Pancreas (tissue), 10 donors: ENCODE measurements around the gene ZNF280A. TPM values are rescaled to one million over a fixed set of nuclear protein-coding genes. Genes with fewer than 3 reads are reported as not detected.

Experiments used
- ATAC-seq, 4 donors: fragments of 200-7000 bp; cut with Tn5 transposase; one replicate each; pipeline versions ENCODE4 v1.8.0 to v1.9.1; 2020; ENCODE audit warnings: mild to moderate bottlenecking in 4 of 4, moderate library complexity in 4 of 4
- DNase-seq, 6 donors: peaks; one replicate each; pipeline ENCODE4 v3.0.0-alpha.2; 2020
- FAIRE-seq: peaks from 2 replicates; lab custom pipeline; 2012; peaks lifted over from hg19 to GRCh38; lab: Jason Lieb, UNC
- H3K27ac ChIP-seq, 4 donors: fragments of 200-600 bp; sonication (generic); 1 replicate in 3 of 4; 2 replicates in 1 of 4; pipeline versions ENCODE4 v1.5.0 to v1.8.0; 2020
- H3K27me3 ChIP-seq, 4 donors: fragments of 200-600 bp; one replicate each; pipeline ENCODE4 v1.8.0; 2021
- H3K36me3 ChIP-seq, 3 donors: fragments of 200-600 bp; sonication (generic) in 1 of 3; one replicate each; pipeline versions ENCODE4 v1.5.0 to v1.8.0; 2020 to 2021
- H3K4me1 ChIP-seq, 3 donors: fragments of 200-600 bp; one replicate each; pipeline ENCODE4 v1.8.0; 2021
- H3K4me3 ChIP-seq, 4 donors: fragments of 200-600 bp; sonication (generic) in 2 of 4; one replicate each; pipeline versions ENCODE4 v1.5.0 to v1.8.0; 2020 to 2021
- H3K9me3 ChIP-seq, 4 donors: fragments of 200-600 bp; one replicate each; pipeline ENCODE4 v1.8.0; 2021
- CTCF ChIP-seq, 4 donors: fragments of 200-600 bp; sonication (generic) in 3 of 4; IDR thresholded peaks; one replicate each; pipeline versions ENCODE4 v1.5.0 to v1.8.0; 2021; ENCODE audit warnings: antibody characterized with exemption in 4 of 4
- WGBS, 2 donors: extraction: QIAGEN DNeasy Blood & Tissue Kit; methylation state at CpG; one replicate each; pipeline ENCODE4 v1.1.7; 2013; 5-methylcytosine and 5-hydroxymethylcytosine counted together
- intact Hi-C, 3 donors: fragments of 100-400 bp; cut with DNase I; formaldehyde crosslinking; loops; one replicate each; pipeline versions ENCODE4 v1.11.1 to v1.14.2; 2022
- polyA plus RNA-seq, 2 donors: library from polyadenylated mRNA; stranded (reverse); fragments of 200-250 nt; gene quantifications; one replicate each; pipeline ENCODE4 v1.2.3, GENCODE V29; 2013
- total RNA-seq, 6 donors: library from RNA; stranded (reverse); fragmentation: NEBNext Ultra II Directional in 4 of 6; extraction: Animal tissue kit (Norgen Biotek cat#: 25700) in 4 of 6; gene quantifications; one replicate each; pipeline versions ENCODE4 v1.2.1 to v1.2.4, GENCODE V29; 2021 to 2023
- donor health status: healthy with polysubstance abuse.
- donor health status: DM: no; HTN: no; CAD: no; lungs with moderate emphysema.
- donor health status: DM: no; HTN: no; CAD: no.
- donor health status: control.
- donor health status: control.
- donor health status: Bipolar disorder and iron deficiency.
- donor health status: DM: yes; HTN: yes; CAD: no.
- donor health status: DM: no; HTN: no; CAD: no.
- donor health status: DM: no; HTN: no; CAD: no.
- donor health status: DM: yes; HTN: yes; CAD: no.

Gene ZNF280A
- total and polyA plus RNA-seq, 8 donors = not detected

GRCh38 chr22:22523494-22523893 is 3.4 kb upstream of the ZNF280A start:
- Histone ChIP-seq H3K4me3 (no peak overlapping the region), H3K27ac (no peak overlapping the region), H3K36me3 (no peaks in the 10 kb centered on the region), H3K27me3 (no peaks in the 10 kb centered on the region), H3K9me3 (no peaks in the 10 kb centered on the region), H3K4me1 (no peaks in the 10 kb centered on the region)
- no peak for TF ChIP-seq CTCF (IDR thresholded peaks at IDR 0.05)
- FAIRE-seq (no peak), ATAC-seq (no peak), DNase-seq (no peak)
- whole genome bisulfite sequencing, 2 donors = 74 to 78% methylated on average over 6 of the region's 6 CpGs
- intact Hi-C loops = no loop called here

DNA sequence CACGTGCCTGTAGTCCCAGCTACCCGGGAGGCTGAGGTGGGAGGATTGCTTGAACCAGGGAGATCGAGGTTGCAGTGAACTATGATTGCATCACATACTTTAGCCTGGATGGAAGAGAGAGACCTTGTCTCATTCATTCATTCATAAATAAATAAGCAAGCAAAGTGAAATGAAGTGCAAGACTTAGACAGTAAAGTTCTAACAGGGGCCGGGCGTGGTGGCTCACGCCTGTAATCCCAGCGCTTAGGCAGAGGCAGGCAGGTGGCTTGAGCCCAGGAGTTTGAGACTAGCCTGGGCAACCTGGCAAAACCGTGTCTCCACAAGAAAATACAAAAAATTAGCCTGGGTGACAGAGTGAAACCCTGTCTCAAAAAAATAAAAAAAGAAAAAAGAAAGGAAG is 1.6 kb upstream of the ZNF280A start:
- H3K27me3 ChIP-seq = no peaks in the 10 kb centered on the region
- intact Hi-C loops = no loop called here
- 75 to 83% methylated on average over 8 of the region's 8 CpGs for WGBS, 2 donors
- FAIRE-seq (no peak), ATAC-seq (no peak), DNase-seq (no peak)
- no peaks in the 10 kb centered on the region for H3K4me1 ChIP-seq
- no peaks in the 10 kb centered on the region for H3K36me3 ChIP-seq
- H3K4me3 ChIP-seq = no peak overlapping the region
- no peak for TF ChIP-seq CTCF (IDR thresholded peaks at IDR 0.05)
- H3K27ac ChIP-seq = no peak overlapping the region
- H3K9me3 ChIP-seq = no peaks in the 10 kb centered on the region

DNA sequence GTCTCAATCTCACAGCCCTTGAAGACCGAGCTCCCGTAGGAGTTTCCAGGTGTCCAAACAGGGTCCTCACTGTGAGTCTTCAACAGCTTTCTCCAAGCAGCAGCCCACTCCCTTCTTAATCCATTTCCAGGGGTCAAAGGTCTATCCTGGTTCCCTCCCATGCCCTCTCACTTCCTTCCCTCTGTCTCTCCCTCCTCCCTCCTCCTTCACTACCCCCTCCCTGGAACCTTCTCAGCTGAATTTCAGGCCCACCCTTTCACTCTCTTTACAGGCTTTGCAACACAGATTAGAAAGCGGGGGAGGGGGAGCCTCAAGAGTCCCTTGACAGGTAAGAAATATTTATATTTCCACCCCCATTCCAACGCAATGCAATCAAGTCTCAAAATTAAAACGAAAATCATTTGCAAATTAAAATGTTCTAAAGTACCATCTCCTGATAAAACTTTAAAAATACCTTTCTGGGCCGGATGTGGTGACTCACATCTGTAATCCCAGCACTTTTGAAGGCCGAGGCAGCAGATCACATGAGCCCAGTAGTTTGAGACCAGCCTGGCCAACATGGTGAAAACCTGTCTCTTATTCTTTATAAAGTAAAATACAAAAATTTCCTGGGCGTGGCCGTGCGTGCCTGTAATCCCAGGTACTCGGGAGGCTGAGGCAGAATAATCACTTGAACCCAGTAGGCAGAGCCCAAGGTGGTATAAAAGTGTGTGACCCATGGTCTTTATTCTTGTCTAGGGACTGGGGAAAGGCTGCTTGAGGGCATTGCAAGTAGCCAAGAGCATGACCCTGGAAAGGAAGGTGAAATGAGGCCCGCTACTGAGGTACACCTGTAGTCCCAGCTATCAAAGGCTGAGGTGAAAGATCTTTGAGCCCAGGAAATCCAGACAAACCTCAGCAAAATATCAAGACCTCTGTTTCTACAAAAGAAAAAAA is 865 bp upstream of the ZNF280A start:
- H3K36me3 ChIP-seq = no peaks in the 10 kb centered on the region
- no peak for ATAC-seq
- FAIRE-seq = no peak
- no peak overlapping the region for H3K4me3 ChIP-seq
- H3K9me3 ChIP-seq = no peaks in the 10 kb centered on the region
- H3K27ac ChIP-seq = no peak overlapping the region
- intact Hi-C loops = no loop called here
- no peak for TF ChIP-seq CTCF (IDR thresholded peaks at IDR 0.05)
- WGBS, 2 donors = 72 to 79% methylated on average over 12 of the region's 12 CpGs
- no peak for DNase-seq
- H3K4me1 ChIP-seq = no peaks in the 10 kb centered on the region
- H3K27me3 ChIP-seq = no peaks in the 10 kb centered on the region

DNA sequence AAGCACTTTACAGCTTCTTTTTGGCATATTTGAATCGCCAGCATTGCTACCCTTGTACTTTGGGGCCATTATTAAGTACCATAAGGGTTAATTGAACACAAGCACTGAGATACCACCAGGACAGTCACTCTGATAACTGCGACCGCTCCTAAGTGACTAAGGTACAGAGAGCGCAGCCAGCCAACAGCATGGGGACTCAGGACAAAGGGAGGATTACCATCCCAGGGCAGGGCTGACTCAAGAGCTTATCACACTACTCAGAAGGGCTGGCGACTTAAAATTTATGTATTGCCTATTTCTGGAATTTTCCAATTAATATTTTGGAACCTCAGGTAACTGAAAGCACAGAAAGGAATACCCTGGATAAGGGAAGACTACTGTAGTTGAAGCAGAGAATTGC is 479 bp downstream of the ZNF280A start:
- no peak for TF ChIP-seq CTCF (IDR thresholded peaks at IDR 0.05)
- intact Hi-C loops = no loop called here
- Histone ChIP-seq H3K4me3 (no peak overlapping the region), H3K27me3 (no peaks in the 10 kb centered on the region), H3K36me3 (no peaks in the 10 kb centered on the region), H3K9me3 (no peaks in the 10 kb centered on the region), H3K27ac (no peak overlapping the region), H3K4me1 (no peaks in the 10 kb centered on the region)
- ATAC-seq = no peak
- no peak for FAIRE-seq
- DNase-seq = no peak
- 49 to 54% methylated on average over 5 of the region's 5 CpGs for WGBS, 2 donors

DNA sequence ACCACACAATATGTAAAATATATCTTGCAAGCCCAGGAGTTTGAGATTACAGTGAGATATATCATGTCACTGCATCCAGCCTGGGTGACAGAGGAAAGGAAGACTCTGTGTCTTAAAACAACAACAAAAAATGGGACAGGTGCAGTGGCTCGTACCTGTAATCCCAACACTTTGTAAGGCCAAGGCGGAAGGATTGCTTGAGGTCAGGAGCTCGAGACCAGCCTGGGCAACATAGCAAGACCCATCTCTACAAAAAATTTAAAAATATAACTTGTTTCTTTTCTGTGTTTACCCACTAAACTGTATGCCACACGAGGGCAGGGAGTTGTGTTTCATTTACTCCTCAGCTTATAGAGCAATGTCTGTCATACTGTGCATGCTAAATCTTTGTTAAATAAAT is 3.1 kb downstream of the ZNF280A start:
- FAIRE-seq (no peak), DNase-seq (no peak), ATAC-seq (no peak)
- no peaks in the 10 kb centered on the region for H3K4me1 ChIP-seq
- H3K36me3 ChIP-seq = no peaks in the 10 kb centered on the region
- TF ChIP-seq CTCF (IDR thresholded peaks at IDR 0.05) = no peak
- H3K27ac ChIP-seq = no peak overlapping the region
- no peak overlapping the region for H3K4me3 ChIP-seq
- WGBS, 2 donors = 43 to 56% methylated on average over 4 of the region's 4 CpGs
- H3K27me3 ChIP-seq = no peaks in the 10 kb centered on the region
- H3K9me3 ChIP-seq = no peaks in the 10 kb centered on the region
- intact Hi-C loops = no loop called here
